HEK293 (cell line): ENCODE results near the gene EPN1.
A peak's percentile ranks its signal among the peaks of the same experiment; 100 is the strongest.

Experiments used
- BCL11B ChIP-seq: fragments of 450-650 bp; formaldehyde crosslinking; IDR thresholded peaks from 2 replicates; pipeline ENCODE4 v1.5.1; 2016; ENCODE audit warnings: low read depth, missing biosample characterization, missing genetic modification characterization
- HOXD13 ChIP-seq: sonication (generic); formaldehyde crosslinking; IDR thresholded peaks from 2 replicates; pipeline ENCODE4 v1.8.0; 2022; ENCODE audit warnings: missing genetic modification reagents, borderline replicate concordance
- MEIS1 ChIP-seq: sonication (generic); formaldehyde crosslinking; IDR thresholded peaks from 2 replicates; pipeline ENCODE4 v1.8.1; 2022; ENCODE audit warnings: missing genetic modification reagents, mild to moderate bottlenecking, borderline replicate concordance
- MYNN ChIP-seq: fragments of 450-650 bp; formaldehyde crosslinking; IDR thresholded peaks from 2 replicates; pipeline ENCODE4 v1.5.1; 2016; ENCODE audit warnings: missing biosample characterization, missing genetic modification characterization, borderline replicate concordance
- OSR2 ChIP-seq: fragments of 450-650 bp; formaldehyde crosslinking; IDR thresholded peaks from 2 replicates; pipeline ENCODE4 v1.5.1; 2016; ENCODE audit warnings: missing biosample characterization, missing genetic modification characterization
- SP7 ChIP-seq: fragments of 450-650 bp; formaldehyde crosslinking; IDR thresholded peaks from 2 replicates; pipeline ENCODE4 v1.5.1; 2016; ENCODE audit warnings: missing biosample characterization, missing genetic modification characterization
- TCF7L2 ChIP-seq: IDR thresholded peaks from 2 replicates; pipeline ENCODE4 v1.6.1; 2011; ENCODE audit warnings: low read depth, mild to moderate bottlenecking, inconsistent platforms, low read length, moderate library complexity, borderline replicate concordance
- ZBTB8A ChIP-seq: fragments of 450-650 bp; formaldehyde crosslinking; IDR thresholded peaks from 2 replicates; pipeline ENCODE4 v1.5.1; 2016; ENCODE audit warnings: missing biosample characterization, missing genetic modification characterization
- ZEB2 ChIP-seq: fragments of 450-650 bp; formaldehyde crosslinking; IDR thresholded peaks from 2 replicates; pipeline ENCODE4 v1.5.1; 2016; ENCODE audit warnings: missing biosample characterization, missing genetic modification characterization
- ZFP3 ChIP-seq: fragments of 450-650 bp; formaldehyde crosslinking; IDR thresholded peaks from 2 replicates; pipeline ENCODE4 v1.5.1; 2016; ENCODE audit warnings: low read depth, missing biosample characterization, missing genetic modification characterization
- ZFP41 ChIP-seq: fragments of 450-650 bp; formaldehyde crosslinking; IDR thresholded peaks from 2 replicates; pipeline ENCODE4 v1.5.1; 2016; ENCODE audit warnings: missing biosample characterization, missing genetic modification characterization, borderline replicate concordance
- ZNF112 ChIP-seq: fragments of 450-650 bp; formaldehyde crosslinking; IDR thresholded peaks from 2 replicates; pipeline ENCODE4 v1.5.0; 2017; ENCODE audit warnings: missing biosample characterization, missing genetic modification characterization
- ZNF133 ChIP-seq: fragments of 450-650 bp; formaldehyde crosslinking; IDR thresholded peaks from 2 replicates; pipeline ENCODE4 v1.5.1; 2016; ENCODE audit warnings: missing biosample characterization, missing genetic modification characterization
- ZNF169 ChIP-seq: fragments of 450-650 bp; formaldehyde crosslinking; IDR thresholded peaks from 2 replicates; pipeline ENCODE4 v1.5.1; 2016; ENCODE audit warnings: missing biosample characterization, missing genetic modification characterization
- ZNF19 ChIP-seq: fragments of 450-650 bp; formaldehyde crosslinking; IDR thresholded peaks from 2 replicates; pipeline ENCODE4; 2016; ENCODE audit warnings: missing biosample characterization, missing genetic modification characterization, low read depth
- ZNF2 ChIP-seq: fragments of 450-650 bp; formaldehyde crosslinking; IDR thresholded peaks from 2 replicates; pipeline ENCODE4 v1.5.1; 2016; ENCODE audit warnings: missing biosample characterization, missing genetic modification characterization
- ZNF24 ChIP-seq: fragments of 450-650 bp; formaldehyde crosslinking; IDR thresholded peaks from 2 replicates; pipeline ENCODE4 v1.5.1; 2016; ENCODE audit warnings: missing biosample characterization, missing genetic modification characterization
- ZNF266 ChIP-seq: fragments of 450-650 bp; formaldehyde crosslinking; IDR thresholded peaks from 2 replicates; pipeline ENCODE4 v1.5.1; 2016; ENCODE audit warnings: missing biosample characterization, missing genetic modification characterization, low read depth
- ZNF311 ChIP-seq: fragments of 450-650 bp; formaldehyde crosslinking; IDR thresholded peaks from 2 replicates; pipeline ENCODE4 v1.5.1; 2017; ENCODE audit warnings: missing biosample characterization, missing genetic modification characterization, borderline replicate concordance
- ZNF521 ChIP-seq: fragments of 450-650 bp; formaldehyde crosslinking; IDR thresholded peaks from 2 replicates; pipeline ENCODE4 v1.5.1; 2017; ENCODE audit warnings: missing biosample characterization, mild to moderate bottlenecking, missing genetic modification characterization
- ZNF530 ChIP-seq: fragments of 450-650 bp; formaldehyde crosslinking; IDR thresholded peaks from 2 replicates; pipeline ENCODE4 v1.5.1; 2016; ENCODE audit warnings: low read depth, missing biosample characterization, missing genetic modification characterization
- ZNF610 ChIP-seq: fragments of 450-650 bp; formaldehyde crosslinking; IDR thresholded peaks from 2 replicates; pipeline ENCODE4 v1.5.1; 2016; ENCODE audit warnings: missing biosample characterization, missing genetic modification characterization, borderline replicate concordance
- ZNF623 ChIP-seq: fragments of 450-650 bp; formaldehyde crosslinking; IDR thresholded peaks from 2 replicates; pipeline ENCODE4 v1.5.1; 2016; ENCODE audit warnings: missing biosample characterization, missing genetic modification characterization
- ZNF768 ChIP-seq: fragments of 450-650 bp; formaldehyde crosslinking; IDR thresholded peaks from 2 replicates; pipeline ENCODE4 v1.5.1; 2018; ENCODE audit warnings: missing biosample characterization, mild to moderate bottlenecking, missing genetic modification characterization
- TF ChIP-seq, protein P1 (sequence below): fragments of 450-650 bp; formaldehyde crosslinking; IDR thresholded peaks from 2 replicates; pipeline ENCODE4 v1.5.1; 2017; ENCODE audit warnings: missing biosample characterization, missing genetic modification characterization
- TF ChIP-seq, protein P2 (sequence below): fragments of 450-650 bp; formaldehyde crosslinking; IDR thresholded peaks from 2 replicates; pipeline ENCODE4 v1.5.1; 2016; ENCODE audit warnings: missing biosample characterization, missing genetic modification characterization
- TF ChIP-seq, protein P3 (sequence below): fragments of 450-650 bp; formaldehyde crosslinking; optimal IDR thresholded peaks from 2 replicates; pipeline ENCODE3; 2016; ENCODE audit warnings: missing biosample characterization, mild to moderate bottlenecking, missing genetic modification characterization
- TF ChIP-seq, protein P4 (sequence below): fragments of 450-650 bp; formaldehyde crosslinking; IDR thresholded peaks from 2 replicates; pipeline ENCODE4 v1.5.1; 2016; ENCODE audit warnings: missing biosample characterization, missing genetic modification characterization
- TF ChIP-seq, protein P5 (sequence below): fragments of 450-650 bp; formaldehyde crosslinking; IDR thresholded peaks from 2 replicates; pipeline ENCODE4 v1.5.1; 2016; ENCODE audit warnings: missing biosample characterization, missing genetic modification characterization

EPN1 gene

DNA sequence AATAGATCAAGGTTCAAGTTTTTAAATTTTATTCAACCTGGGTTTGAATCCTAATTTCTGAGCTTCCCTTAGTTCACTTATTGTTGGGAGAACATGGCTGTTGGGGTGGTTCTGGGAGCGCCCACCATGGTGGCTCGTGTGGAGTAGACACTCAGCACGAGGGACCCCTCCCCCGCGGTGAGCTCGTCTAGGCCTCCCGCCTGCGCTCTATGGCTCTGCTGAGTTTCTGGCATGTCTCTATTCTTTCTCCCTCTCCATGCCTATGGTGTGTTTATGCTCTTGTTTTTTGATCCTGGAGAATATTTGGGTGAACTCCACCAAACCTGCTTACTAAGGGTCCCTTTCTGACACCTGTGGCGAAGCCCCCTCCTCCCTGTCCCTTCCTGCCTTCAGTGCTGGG lies 1.6 kb upstream of the EPN1 start (continued):
- TF ChIP-seq, protein P1, sequence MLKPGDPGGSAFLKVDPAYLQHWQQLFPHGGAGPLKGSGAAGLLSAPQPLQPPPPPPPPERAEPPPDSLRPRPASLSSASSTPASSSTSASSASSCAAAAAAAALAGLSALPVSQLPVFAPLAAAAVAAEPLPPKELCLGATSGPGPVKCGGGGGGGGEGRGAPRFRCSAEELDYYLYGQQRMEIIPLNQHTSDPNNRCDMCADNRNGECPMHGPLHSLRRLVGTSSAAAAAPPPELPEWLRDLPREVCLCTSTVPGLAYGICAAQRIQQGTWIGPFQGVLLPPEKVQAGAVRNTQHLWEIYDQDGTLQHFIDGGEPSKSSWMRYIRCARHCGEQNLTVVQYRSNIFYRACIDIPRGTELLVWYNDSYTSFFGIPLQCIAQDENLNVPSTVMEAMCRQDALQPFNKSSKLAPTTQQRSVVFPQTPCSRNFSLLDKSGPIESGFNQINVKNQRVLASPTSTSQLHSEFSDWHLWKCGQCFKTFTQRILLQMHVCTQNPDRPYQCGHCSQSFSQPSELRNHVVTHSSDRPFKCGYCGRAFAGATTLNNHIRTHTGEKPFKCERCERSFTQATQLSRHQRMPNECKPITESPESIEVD = no peak
- TF ChIP-seq ZNF768 (tag by site-specific recombination) = no peak
- TF ChIP-seq, protein P2, sequence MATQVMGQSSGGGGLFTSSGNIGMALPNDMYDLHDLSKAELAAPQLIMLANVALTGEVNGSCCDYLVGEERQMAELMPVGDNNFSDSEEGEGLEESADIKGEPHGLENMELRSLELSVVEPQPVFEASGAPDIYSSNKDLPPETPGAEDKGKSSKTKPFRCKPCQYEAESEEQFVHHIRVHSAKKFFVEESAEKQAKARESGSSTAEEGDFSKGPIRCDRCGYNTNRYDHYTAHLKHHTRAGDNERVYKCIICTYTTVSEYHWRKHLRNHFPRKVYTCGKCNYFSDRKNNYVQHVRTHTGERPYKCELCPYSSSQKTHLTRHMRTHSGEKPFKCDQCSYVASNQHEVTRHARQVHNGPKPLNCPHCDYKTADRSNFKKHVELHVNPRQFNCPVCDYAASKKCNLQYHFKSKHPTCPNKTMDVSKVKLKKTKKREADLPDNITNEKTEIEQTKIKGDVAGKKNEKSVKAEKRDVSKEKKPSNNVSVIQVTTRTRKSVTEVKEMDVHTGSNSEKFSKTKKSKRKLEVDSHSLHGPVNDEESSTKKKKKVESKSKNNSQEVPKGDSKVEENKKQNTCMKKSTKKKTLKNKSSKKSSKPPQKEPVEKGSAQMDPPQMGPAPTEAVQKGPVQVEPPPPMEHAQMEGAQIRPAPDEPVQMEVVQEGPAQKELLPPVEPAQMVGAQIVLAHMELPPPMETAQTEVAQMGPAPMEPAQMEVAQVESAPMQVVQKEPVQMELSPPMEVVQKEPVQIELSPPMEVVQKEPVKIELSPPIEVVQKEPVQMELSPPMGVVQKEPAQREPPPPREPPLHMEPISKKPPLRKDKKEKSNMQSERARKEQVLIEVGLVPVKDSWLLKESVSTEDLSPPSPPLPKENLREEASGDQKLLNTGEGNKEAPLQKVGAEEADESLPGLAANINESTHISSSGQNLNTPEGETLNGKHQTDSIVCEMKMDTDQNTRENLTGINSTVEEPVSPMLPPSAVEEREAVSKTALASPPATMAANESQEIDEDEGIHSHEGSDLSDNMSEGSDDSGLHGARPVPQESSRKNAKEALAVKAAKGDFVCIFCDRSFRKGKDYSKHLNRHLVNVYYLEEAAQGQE (tag by site-specific recombination) = no peak
- TF ChIP-seq OSR2 (tag by site-specific recombination) = no peak
- TF ChIP-seq, protein P3, sequence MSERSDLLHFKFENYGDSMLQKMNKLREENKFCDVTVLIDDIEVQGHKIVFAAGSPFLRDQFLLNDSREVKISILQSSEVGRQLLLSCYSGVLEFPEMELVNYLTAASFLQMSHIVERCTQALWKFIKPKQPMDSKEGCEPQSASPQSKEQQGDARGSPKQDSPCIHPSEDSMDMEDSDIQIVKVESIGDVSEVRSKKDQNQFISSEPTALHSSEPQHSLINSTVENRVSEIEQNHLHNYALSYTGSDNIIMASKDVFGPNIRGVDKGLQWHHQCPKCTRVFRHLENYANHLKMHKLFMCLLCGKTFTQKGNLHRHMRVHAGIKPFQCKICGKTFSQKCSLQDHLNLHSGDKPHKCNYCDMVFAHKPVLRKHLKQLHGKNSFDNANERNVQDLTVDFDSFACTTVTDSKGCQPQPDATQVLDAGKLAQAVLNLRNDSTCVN (tag by site-specific recombination) = no peak
- TF ChIP-seq MEIS1 (CRISPR knock-in tag) = no peak
- no peak for TF ChIP-seq ZNF24 (tag by site-specific recombination)
- no peak for TF ChIP-seq HOXD13 (CRISPR knock-in tag)
- TF ChIP-seq ZNF521 (tag by site-specific recombination) = no peak
- no peak for TF ChIP-seq ZNF311 (tag by site-specific recombination)
- TF ChIP-seq MYNN (tag by site-specific recombination) = no peak
- TF ChIP-seq ZBTB8A (tag by site-specific recombination) = no peak
- TF ChIP-seq ZNF19 (tag by site-specific recombination) = no peak
- no peak for TF ChIP-seq ZFP3
- no peak for TF ChIP-seq ZFP41 (tag by site-specific recombination)
- no peak for TF ChIP-seq ZNF133 (tag by site-specific recombination)
- TF ChIP-seq ZNF169 (tag by site-specific recombination) = no peak
- peak; percentile 16; the same call in 1 of the 2 replicates for TF ChIP-seq ZEB2
- no peak for TF ChIP-seq BCL11B (tag by site-specific recombination)
- TF ChIP-seq ZNF623 (tag by site-specific recombination) = no peak
- TF ChIP-seq, protein P4, sequence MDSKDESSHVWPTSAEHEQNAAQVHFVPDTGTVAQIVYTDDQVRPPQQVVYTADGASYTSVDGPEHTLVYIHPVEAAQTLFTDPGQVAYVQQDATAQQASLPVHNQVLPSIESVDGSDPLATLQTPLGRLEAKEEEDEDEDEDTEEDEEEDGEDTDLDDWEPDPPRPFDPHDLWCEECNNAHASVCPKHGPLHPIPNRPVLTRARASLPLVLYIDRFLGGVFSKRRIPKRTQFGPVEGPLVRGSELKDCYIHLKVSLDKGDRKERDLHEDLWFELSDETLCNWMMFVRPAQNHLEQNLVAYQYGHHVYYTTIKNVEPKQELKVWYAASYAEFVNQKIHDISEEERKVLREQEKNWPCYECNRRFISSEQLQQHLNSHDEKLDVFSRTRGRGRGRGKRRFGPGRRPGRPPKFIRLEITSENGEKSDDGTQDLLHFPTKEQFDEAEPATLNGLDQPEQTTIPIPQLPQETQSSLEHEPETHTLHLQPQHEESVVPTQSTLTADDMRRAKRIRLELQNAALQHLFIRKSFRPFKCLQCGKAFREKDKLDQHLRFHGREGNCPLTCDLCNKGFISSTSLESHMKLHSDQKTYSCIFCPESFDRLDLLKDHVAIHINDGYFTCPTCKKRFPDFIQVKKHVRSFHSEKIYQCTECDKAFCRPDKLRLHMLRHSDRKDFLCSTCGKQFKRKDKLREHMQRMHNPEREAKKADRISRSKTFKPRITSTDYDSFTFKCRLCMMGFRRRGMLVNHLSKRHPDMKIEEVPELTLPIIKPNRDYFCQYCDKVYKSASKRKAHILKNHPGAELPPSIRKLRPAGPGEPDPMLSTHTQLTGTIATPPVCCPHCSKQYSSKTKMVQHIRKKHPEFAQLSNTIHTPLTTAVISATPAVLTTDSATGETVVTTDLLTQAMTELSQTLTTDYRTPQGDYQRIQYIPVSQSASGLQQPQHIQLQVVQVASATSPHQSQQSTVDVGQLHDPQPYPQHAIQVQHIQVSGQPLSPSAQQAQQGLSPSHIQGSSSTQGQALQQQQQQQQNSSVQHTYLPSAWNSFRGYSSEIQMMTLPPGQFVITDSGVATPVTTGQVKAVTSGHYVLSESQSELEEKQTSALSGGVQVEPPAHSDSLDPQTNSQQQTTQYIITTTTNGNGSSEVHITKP = peak; percentile 47; the same call in 1 of the 2 replicates
- TF ChIP-seq SP7 = no peak
- no peak for TF ChIP-seq ZNF2 (tag by site-specific recombination)
- TF ChIP-seq ZNF112 (tag by site-specific recombination) = no peak
- TF ChIP-seq, protein P5, sequence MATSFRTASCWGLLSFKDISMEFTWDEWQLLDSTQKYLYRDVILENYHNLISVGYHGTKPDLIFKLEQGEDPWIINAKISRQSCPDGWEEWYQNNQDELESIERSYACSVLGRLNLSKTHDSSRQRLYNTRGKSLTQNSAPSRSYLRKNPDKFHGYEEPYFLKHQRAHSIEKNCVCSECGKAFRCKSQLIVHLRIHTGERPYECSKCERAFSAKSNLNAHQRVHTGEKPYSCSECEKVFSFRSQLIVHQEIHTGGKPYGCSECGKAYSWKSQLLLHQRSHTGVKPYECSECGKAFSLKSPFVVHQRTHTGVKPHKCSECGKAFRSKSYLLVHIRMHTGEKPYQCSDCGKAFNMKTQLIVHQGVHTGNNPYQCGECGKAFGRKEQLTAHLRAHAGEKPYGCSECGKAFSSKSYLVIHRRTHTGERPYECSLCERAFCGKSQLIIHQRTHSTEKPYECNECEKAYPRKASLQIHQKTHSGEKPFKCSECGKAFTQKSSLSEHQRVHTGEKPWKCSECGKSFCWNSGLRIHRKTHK (tag by site-specific recombination) = no peak
- no peak for TF ChIP-seq ZNF610 (tag by site-specific recombination)
- TF ChIP-seq ZNF530 (tag by site-specific recombination) = no peak
- no peak for TF ChIP-seq TCF7L2
- TF ChIP-seq ZNF266 (tag by site-specific recombination) = no peak
